HG02885 (cell line): ENCODE data around the gene LSM5.
A peak's percentile ranks its signal among the peaks of the same experiment; 100 is the strongest.

Experiments
- ATAC-seq: cut with Tn5 transposase; IDR thresholded peaks from one replicate; pipeline ENCODE4 v1.9.1; 2021; ENCODE audit warnings: mild to moderate bottlenecking; ENCODE audit not compliant: unreplicated experiment, poor library complexity

The LSM5 gene

DNA sequence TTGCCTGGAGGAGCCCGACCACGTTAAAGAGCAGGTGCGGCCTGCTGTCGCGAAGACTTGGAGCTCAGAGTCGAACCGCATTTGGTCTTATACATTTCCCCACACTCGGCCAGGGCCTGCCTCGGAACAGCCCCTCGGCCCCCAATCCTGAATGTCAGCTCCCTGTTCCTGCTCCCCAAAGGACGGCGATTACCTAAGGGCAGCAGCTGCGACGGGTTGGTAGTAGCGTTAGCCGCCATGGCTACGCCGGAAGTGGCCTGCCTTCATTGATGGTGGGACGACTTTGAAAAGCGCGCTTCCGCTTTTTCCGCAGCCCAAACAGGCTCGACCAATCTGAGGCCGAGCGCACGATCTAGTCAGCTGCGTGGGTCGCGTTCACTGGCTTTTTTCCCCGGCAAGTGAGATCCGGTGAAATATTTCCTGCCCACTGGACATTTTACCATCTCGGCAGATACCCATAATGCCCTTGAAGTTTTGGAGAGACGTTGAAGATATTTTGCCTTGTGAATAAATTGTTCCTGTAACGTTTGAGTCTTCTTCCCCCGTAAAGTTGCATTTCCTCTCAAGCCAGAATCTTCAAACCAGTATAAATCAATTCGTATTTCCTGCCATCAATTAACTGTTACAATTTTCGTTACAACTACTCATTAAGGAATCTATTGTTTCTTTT lies at the start of gene LSM5:
Gene LSM5 (minus strand): TSS at position 254 of the 670 bp plus-strand sequence. CDS start 15 bp downstream, at position 239.
- ATAC-seq = peak; percentile 86

DNA sequence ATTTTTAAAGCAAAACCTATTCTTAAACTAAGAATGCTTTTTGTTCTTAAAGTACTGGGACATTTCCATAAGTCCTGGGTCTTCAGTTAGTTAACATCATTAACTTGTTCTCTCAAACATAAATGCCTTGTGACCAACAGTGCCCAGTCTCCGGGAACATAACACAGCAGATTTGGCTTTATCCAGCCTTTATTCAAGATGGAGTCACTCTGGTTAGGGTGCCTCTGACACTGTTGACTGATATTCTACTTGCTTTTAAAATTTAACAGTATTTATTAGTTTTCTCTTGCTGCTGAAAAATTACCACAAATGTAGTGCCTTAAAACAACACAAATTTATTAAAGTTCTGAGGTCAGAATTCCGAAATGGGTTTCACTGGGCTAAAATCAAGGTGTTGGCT lies 49.2 kb upstream of the LSM5 start:
- ATAC-seq = no peak

DNA sequence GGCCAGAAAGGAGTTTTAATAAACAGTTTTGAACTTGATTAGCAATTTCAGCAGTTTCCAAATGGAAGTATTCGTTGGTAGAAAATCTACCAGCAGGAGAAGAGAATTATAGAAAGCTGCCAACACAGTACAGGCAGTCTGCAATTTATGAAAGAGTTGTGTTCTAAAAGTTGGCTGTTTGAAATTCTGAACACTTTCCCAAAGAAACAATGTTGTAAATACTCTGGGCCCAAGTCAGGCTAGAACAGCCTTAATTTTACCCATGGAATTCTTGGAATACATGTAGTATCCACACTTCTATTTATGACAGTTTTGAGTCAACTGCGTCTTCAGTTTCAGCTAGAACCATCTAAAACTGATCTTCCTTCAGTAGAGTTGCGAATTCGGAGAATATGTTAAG lies 47.6 kb upstream of the LSM5 start:
- no peak for ATAC-seq

DNA sequence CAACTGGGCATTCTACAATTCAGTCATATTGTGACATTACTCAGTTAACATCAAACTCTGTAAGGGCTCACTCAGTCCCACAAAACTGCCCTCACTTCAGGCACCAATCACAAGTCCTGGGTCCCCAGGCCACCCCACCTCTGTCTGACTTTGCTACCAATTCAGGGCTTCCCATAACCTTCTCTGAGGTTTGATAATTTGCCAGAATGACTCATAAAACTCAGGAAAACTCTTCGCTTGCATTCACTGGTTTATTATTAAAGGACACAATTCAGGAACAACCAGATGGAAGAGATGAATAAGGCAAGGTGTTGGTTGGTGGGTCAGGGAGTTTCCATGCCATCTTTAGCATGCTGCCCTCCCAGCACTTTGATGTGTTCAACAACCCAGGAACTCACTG lies 46.4 kb upstream of the LSM5 start:
- ATAC-seq = no peak

DNA sequence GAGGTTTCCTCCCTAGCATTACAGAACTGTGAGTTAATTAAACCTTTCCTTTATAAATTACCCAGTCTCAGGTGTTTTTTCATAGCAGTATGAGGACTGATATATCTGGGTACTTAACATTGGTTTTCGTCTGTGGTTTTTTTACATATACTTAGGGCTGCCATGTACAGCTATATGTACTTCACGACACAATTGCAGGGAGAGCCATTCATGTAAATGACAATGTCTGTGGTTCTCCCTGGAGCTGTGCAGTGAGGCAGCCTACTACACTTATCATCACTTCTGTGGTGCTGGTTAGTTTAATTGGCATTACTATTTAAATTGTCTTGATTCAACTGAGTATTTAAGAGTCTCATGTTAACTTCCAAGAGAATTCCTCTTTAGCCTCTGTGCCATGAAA lies 45.8 kb upstream of the LSM5 start:
- ATAC-seq = no peak

DNA sequence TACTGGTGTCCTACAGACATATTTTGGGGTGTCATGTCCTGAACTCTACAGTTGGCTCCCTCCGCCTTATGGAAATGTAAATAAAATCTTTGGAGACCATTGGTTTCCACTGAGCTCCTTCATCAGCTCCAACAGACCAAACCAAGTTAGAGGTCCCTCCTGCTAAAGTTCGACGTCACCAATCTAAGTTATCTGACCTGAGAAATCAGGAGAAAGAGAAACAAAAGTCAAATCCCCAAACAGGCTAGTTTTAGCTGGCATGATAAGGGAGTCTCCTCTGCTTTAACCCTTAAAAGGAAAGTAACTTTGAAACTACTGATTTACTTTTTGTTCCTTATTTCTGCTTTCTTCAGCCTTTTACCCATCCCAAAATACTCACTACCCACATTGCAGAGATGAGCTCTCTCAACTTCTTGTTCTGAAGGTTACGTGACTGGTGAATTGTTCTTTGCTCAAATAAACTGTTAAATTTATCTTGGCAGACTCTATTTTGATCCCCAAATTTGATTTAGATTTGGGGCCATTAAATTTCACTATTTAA lies 45.1 kb upstream of the LSM5 start:
- peak; percentile 59 for ATAC-seq

DNA sequence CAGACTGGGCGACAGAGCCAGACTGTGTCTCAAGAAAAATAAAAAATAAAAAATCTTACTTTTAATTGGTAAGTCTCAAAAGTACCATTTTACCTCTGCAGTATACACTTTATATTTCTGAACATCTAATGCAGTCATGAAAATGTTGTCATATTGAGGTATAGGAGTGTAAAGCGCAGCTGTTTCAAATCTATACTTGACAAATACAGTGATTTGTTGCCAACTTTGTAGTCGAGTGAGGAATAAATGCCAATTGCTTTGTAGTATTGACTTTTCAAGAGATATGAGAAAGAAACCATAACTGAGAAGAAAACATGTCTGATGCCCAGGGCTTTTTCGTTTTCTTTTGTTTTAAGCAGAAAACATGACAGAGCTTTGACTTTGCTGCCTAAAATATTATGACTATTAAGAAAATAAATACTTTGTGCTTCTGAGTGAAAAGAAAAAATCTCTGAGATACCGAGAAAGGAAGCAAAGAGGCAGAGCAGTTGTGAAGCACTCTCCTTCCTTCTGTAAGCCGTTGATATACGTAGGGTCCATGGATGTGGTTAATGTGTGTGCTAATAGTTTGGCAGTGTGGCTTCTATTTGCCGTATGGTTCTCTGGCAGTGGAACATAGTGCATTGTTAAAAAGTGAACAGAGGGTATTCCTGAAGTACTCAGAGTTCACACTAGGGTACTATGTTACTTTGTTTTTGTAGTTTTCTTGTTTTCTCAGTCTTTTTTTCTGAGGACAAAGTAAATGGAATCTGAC lies 43.3 kb upstream of the LSM5 start:
- no peak for ATAC-seq

DNA sequence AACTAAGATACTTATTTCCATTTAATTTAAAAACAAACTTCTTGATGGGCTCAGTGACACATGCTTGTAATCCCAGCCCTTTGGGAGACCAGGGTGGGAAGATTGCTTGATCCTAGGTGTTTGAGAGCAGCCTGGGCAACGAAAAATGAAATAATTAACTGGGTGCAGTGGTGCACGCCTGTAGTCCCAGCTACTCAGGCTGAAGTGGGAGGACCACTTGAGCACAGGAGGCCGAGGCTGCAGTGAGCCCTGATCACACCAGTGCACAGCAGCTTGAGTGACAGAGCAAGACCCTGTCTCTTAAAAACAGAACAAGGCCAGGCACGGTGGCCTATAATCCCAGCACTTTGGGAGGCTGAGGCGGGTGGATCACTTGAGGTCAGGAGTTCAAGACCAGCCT lies 42.5 kb upstream of the LSM5 start:
- ATAC-seq = no peak

DNA sequence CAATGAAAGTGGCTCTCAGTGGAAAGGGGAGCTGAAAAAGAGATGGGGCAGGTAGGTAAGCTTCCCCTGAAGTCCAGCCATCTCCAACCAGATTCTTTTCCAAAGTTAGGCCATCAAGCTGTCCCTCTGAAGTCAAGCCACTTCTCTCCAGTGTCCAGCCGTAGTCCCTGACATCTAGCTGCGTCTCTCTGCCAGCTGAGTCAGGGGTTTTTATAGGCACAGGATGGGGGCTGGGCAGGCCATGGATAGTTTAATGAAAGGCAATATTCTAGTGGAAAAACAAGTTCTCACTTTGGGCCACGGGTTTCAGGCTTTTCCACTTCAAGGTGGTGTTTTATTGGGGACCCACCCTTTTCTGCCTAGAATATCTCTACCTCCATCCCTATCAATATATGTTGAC lies 41.9 kb upstream of the LSM5 start:
- no peak for ATAC-seq

DNA sequence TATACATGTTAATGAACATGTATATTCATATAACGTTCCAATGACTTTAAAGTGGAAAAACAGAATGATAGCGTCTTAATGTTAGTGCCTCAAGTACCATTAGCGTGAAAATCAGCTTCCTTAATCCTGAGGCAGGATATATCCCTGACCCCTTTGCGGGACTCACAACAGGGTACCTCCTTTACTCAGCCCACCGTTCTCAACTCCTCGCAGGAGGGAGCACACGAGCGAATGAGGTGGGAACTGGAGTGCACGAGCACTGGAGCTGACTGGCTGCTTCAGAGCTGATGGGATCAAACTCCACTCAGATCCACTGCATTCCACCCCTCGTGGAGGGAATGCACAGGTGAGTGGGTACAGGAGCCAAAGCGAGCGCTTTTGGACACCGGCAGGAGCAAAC lies 41.2 kb upstream of the LSM5 start:
- ATAC-seq = no peak

DNA sequence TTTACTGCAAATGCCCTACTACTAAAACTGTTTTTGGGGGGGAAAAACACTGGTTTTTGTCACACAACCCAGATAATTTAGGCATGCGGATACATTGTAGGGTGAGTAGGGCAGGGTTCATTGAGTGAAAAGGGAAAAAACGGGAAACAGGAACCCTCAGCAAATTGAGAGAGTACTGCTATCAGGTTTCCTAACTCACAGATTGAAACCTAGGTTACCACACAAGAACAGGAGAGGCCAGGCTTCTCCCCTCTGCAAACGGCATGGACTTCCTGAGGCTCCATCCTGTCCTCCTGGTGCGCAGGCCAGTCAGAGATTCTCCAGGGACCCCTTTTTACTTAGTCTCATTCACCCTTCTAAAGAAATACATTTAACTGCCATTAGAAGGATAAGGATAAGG lies 35.7 kb upstream of the LSM5 start:
- ATAC-seq = no peak

DNA sequence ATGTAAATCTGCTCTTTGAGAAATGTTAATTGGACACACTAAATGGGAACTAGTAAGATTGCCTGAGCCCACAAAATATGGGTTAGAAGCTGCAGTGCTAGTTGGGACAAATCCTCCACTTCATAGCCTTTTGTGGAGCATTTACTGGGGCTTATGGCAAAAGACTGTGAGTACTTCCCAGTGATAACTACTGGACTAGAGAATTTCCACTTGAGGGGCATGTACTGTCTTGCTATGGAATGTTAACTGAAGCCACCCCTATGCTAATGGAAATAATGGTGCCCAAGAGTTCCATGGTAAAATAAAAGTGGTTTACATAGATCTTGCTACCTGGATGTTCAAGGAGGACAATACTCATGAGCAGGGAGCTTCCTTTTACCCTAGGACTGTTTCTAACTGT lies 34.5 kb upstream of the LSM5 start:
- no peak for ATAC-seq

DNA sequence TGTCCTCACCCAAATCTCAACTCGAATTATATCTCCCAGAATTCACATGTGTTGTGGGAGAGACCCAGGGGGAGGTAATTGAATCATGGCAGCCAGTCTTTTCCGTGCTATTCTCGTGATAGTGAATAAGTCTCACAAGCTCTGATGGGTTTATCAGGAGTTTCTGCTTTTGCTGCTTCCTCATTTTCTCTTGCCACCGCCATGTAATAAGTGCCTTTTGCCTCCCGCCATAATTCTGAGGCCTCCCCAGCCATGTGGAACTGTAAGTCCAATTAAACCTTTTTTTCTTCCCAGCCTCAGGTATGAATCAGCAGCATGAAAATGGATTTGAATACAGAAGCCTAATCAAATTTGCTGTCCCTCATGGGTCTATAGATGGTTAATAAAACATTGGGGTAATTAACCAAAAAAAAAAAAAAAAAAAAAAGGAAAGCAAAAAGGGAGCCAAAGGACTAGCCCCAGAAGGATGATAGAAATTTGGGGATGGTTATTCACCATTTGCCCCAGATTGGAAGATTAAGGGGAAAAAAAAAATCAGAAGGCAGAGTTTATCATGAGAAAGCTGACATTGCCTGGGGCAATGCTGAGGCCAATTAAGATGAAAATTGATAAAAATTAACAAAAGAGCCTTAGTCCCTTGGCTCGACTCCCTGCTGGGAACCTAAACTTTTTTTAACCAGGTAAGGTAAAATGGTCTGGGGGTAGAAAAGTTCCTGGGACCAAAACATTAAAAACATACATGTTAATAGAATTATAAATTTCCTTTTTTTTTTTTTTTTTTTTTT lies 32.8 kb upstream of the LSM5 start:
- no peak for ATAC-seq

DNA sequence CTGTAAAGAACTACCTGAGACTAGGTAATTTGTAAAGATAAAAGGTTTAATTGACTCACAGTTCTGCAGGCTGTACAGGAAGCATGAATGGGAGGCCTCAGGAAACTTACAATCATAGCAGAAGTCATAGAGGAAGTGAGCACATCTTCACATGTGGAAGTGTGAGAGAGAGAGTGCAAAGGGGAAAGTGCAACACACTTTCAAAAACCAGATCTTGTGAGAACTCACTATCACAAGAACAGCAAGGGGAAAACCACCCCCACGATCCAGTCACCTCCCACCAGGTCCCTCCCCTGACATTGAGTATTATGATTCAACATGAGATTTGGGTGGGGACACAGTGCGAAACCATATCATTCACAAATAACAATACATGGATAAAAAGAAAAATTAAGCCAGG lies 29.6 kb upstream of the LSM5 start:
- no peak for ATAC-seq

DNA sequence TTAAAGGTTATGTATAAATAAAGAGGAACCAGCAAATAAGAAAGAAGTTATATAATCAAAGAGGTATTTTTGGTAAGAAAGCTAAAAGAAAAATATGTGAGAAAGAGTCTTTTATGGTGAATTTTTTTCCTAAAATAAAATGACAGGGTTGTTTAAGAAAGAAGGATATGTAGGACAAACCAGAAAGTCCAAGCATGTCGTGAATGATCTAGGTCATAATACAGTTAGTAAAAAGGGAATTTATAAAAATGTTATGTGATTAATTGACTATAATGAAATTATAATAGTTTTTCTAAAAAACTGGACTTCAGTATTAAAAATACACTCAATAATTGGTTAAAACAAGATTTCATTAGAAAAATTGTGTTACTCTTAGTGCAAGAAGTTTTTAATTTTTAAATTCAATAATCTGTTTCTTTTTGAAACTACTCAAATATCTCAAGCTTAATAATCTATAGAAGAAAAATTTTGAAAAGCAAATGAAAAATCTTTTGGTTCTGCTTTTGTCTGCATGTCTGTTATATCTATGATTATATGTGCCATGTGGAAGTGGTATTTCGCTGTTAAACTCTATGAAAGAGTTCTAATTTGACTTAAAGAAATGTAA lies 28.5 kb upstream of the LSM5 start:
- ATAC-seq = no peak

DNA sequence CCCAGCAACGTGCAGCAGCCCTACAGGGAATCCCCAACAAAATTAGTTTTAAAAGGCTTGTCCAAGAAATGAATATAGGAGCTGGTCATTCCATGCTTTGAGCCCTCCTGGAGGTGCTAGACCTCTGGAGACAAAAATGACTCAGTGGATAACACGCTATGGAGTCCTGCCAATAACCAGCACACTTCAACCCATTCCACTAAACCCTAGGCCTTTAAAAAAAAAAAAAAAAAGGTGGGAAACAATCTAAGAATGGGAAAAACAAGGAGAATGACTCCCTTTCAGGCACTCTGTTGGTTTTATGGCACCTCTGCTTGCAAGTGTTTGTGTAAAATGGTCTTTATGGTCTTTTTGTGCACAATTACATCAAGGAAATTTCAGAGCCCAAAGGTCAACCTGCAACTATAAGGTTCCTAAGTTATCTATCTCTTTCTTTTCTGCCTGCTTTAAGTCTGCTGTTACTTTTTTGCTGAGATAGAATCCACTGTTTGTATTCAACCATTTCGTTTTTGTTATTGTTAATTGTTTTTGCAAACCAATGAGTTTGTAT lies 26.4 kb upstream of the LSM5 start:
- no peak for ATAC-seq

DNA sequence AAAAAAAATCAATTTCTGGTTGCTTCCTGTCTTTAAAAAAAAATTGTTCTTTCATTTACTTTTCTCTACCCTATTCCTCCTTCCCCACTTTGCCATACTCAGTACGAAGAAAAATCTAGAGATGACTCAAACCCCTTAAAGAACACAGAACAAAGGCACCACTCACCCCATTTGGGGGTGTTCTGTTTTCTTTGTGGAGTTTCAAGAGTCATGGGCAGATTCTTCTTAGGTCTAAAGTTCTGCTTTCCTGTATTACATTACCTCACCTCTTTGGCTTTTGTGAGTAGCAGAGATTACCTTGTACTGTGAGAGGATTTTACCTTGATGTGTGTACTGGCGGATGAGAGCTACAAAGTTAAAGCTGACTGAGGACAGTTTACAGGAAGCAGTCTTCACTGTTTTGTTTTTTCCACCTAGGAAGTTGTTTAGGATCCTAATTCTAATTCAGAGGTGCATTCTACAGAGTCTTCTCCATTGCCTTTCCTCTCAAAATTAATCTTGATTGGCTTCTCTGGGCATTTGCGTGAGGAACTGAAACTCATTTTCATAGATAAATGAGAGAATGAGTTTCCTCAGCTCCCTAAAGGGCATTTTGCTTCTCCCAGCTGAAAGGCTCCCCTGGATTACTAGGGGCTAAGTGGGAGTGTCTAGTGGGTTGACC lies 25.8 kb upstream of the LSM5 start:
- peak; percentile 87 for ATAC-seq

DNA sequence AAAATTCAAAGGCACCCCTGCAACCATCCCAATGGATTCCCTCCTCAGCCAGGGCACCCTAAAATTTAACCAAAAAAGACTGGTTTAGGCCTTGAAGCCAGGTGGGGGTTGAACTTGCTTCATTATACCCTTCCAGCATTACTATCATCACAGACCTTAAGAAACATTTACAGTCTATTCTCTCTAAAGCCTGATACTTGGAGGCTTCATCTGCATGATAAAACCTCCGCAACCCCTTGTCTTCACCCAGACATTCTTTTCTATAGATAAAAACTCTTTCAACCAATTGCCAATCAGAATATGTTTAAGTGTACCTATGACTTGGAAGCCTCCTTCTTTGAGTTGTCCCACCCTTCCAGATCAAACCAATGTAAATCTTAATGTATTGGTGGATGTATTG lies 23.0 kb upstream of the LSM5 start:
- ATAC-seq = no peak

DNA sequence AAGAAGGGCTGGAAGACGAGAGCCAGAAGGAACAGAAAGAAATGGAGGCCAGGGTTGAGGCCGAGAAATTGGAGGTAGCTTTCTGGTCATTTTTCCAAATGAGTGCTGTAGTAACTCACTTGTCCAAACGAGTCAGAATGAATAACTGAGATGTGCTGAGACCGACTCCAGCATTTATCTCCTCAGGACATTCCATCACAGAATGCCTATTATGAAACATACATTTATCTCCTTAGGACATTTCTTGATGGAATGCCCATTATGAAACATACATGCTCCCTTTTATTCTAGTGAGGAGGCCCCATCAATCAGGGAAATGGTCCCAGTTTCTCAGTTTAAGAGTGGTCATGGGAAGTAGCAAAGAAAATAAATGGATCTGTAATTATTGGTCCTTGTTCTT lies 21.6 kb upstream of the LSM5 start:
- ATAC-seq = no peak

DNA sequence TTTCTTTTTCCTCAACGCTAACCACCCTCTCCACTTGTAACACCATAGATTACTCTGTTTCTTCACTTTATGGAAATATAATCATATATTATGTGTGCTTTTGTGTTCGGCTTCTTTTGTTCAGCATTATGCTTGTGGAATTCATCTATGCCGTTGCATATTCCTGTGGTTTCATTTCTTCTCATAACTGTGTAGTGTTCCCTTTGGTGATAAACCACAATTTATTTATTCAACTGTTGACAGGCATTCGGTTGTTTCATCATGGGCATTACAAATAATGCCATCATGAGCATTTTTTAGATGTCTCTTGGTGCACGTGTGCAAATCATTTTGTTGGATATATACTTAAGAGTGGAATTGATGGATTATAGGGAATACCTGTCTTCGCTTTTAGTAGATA lies 17.2 kb upstream of the LSM5 start:
- ATAC-seq = no peak
